ENCODE measurements around the gene SALL2.

The SALL2 gene

GRCh38 chr14:21476925-21477681, 49.0 kb downstream of the SALL2 start, which contains the start of the genes RAB2B and TOX4:
Gene RAB2B (minus strand): TSS chr14:21476959. CDS start chr14:21476872, 87 bp downstream.
Gene TOX4 (plus strand): TSS chr14:21477195. CDS start chr14:21477279, 84 bp downstream.
- peak; percentile 99 for DNase-seq (ENCODE audit: low read depth)

GRCh38 chr14:21476523-21476924, 49.6 kb downstream of the SALL2 start:
- DNase-seq (ENCODE audit: low read depth), result no peak

GRCh38 chr14:21475767-21476522, 50.2 kb downstream of the SALL2 start:
- DNase-seq (ENCODE audit: low read depth), result no peak

Data from EH (cell line).